Stimulated activated CD8-positive, alpha-beta memory T cell treated with anti-CD3 and anti-CD28 coated beads, Interleukin-7, amount 100 ng/mL, for 48 hours (primary cell): ENCODE results near the gene SHROOM1.
A peak's percentile ranks its signal among the peaks of the same experiment; 100 is the strongest.
"Not testable (repeated sequence)": the region's sequence is repeated elsewhere in the genome, so short reads cannot be mapped to it uniquely, and the experiment has no call there.

Source experiments
- DNase-seq, 2 donors: peaks; one replicate each; pipeline ENCODE4 v3.0.0-alpha.2; 2020; ENCODE audit warnings: low read depth in 1 of 2; ENCODE audit errors: extremely low read depth in 1 of 2

The SHROOM1 gene, protein sequence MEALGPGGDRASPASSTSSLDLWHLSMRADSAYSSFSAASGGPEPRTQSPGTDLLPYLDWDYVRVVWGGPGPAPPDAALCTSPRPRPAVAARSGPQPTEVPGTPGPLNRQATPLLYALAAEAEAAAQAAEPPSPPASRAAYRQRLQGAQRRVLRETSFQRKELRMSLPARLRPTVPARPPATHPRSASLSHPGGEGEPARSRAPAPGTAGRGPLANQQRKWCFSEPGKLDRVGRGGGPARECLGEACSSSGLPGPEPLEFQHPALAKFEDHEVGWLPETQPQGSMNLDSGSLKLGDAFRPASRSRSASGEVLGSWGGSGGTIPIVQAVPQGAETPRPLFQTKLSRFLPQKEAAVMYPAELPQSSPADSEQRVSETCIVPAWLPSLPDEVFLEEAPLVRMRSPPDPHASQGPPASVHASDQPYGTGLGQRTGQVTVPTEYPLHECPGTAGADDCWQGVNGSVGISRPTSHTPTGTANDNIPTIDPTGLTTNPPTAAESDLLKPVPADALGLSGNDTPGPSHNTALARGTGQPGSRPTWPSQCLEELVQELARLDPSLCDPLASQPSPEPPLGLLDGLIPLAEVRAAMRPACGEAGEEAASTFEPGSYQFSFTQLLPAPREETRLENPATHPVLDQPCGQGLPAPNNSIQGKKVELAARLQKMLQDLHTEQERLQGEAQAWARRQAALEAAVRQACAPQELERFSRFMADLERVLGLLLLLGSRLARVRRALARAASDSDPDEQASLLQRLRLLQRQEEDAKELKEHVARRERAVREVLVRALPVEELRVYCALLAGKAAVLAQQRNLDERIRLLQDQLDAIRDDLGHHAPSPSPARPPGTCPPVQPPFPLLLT

DNA sequence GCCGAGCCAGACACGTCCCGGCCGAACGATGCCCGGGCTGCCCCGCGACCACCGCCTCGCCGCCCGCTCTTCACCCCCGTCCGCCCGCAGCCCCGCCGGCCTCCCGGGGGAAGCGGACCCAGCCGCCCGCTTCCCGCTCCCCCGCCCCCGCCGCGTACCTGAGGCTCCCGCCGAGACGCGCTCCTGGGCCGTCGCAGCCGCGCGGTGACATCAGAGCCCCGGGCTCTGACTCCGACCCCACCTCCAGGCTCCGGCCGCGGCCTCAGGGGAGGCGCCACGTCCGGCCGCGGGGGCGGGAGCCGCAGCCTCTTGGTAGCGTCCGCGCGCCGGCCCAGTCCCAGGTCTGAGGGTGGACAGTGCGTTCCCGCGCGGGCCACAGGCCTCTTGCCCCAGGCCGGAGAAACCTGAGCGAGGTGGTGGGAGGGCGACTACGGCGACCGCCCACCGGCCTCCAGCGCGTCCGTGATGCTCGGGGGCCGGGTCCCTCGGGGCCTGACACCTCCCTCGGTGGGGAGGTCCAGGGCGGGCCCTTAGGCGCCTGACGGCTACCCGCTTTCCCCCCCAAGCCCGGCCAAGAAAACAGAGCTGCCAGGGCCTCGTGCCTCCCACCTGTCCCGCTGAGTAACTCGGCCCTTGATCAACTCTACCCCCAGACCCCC, at the start of gene SHROOM1:
Gene SHROOM1 (minus strand): TSS at position 212 of the 659 bp plus-strand sequence. CDS start 4,507 bp downstream, outside the sequence.
- DNase-seq = no peak

DNA sequence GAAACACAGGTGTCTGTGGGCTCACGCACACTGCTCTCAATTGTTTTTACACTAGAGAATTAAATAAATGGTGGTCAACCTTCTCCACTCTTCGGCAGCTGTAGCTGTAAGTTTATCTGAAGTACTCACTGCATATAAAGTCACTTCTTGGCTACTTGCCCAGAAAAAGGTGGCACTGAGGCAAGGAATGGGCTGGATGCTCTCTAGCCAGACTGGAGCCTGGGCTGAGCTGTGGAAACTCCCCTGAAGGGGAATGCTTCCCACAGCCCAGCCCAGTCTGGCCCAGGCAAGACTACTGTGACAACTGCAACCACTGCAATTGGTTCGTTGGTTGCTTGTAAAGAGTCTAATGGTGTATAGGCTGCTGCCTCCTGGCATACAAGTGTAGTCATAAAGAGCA, 47.5 kb upstream of the SHROOM1 start:
- no peak for DNase-seq

DNA sequence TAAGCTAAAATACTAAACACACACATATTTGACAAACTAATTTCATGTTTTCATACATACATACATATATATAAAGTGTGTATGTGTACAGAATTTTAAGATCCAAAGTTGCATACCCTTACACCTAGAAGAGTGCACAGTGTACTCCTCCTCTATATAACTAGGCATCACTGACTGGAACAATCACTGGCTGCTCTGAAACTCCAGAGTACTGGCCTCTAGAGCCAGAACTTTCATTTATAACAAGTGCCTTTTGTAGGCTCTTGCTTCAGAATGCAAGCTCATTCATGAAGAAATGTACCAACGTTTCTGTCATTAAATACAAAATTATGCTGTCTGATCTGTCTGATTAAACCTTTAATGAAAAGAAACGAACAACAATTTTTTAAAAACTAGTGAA, 47.0 kb upstream of the SHROOM1 start:
- DNase-seq = no peak

DNA sequence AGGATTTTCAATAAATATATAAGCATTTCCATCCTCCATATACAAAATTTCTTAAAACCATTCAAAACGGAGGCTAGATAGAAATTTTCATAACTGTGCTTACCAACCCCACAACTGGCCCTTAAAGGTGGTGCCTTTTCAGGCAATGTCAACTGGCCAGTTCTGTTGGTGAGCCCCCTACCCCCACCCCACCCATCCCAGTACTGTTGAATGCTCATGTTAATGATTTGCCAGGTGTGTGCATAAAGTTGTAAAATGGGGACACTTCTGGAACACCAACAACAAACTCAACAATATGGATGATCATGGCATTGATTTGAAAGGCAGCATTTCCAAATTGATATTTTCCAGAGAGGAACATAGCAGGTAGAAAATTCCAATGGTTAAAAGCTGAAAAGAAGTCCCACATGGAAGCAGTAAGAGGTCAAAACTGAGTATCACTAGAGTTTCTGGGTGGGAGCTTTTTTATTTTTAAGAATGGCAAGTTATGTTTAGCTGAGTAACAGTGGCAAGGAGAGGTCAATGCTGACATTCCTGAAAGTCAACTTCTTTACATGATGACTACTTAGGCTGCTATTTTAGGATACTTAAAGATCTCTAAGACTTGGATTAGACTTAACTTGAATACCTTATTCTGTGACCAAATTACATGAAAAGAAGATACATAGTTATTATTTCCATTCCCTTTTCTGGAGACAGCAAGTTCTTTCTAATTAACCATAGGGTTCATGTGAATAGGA, 45.7 kb upstream of the SHROOM1 start:
- DNase-seq = no peak

DNA sequence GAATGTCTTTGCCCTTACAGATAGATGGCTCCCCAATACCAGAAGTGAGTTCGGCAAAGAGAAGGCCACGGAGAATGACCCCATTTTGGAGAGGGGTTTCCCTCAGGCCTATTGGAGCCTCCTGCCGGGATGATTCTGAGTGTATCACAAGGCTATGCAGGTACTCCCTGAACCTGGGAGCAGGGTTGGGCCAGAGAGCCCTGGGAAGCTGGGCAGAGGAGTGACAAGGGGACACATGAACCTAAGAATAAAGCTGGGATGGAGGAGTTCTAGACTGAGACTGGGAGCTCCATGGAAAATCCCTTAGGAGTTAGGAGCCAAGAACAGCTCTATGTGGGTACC, 43.5 kb upstream of the SHROOM1 start:
- no peak for DNase-seq

DNA sequence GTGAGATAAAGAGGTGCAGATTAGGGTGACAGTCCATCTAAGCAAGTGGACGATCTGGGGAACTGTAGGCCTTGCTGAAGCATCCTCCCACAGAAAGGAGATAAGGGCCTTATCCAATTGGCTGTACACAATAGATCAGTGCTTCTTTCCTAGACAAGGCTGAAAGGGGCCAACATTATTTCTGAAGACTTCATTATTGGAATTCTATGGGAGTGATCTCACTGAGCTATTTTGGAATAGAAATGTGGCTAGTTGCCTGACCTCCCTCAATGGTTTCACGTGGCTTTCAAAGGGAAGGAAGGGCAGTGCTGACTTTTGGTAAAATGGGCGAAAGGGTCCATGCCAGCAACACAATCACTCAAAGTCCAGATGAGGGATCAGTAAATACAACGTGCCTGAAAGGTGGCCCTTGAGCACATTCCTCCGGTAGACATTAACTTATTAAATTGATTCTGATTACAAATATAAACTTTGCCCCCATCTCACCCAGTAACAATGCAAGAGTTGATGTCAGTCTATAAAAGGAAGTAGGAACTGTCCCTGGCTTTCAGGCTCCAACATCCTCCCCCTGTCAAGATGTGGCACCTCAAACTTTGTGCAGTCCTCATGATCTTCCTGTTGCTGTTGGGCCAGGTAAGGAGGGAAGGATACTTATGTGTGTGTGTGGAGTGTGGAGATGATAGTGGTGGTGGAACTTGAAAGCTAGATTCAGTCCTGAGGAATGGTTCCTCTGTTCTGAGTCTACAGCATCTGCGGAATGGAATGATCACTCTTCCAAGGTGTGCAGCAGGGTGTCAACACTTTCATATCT, 42.9 kb upstream of the SHROOM1 start, which contains the start of gene LEAP2:
Gene LEAP2 (plus strand): TSS at position 550 of the 811 bp plus-strand sequence. CDS start 27 bp downstream, at position 577.
- DNase-seq = no peak

DNA sequence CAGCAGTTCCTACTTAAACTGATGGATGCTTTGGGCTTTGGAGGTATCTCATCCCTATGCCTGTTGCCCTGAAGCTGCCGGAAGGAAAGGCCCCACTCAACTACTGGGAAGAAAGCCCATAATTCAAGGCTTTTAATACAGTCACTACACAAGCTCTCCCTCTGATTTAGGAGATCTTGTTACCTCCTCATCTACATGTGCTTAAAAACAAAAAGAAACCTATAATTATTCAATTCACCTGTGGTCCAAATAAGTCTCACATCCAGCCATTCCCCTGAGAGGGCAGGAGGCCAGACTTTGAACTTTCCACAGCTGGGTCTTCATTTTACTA, 42.3 kb upstream of the SHROOM1 start:
- DNase-seq = no peak

DNA sequence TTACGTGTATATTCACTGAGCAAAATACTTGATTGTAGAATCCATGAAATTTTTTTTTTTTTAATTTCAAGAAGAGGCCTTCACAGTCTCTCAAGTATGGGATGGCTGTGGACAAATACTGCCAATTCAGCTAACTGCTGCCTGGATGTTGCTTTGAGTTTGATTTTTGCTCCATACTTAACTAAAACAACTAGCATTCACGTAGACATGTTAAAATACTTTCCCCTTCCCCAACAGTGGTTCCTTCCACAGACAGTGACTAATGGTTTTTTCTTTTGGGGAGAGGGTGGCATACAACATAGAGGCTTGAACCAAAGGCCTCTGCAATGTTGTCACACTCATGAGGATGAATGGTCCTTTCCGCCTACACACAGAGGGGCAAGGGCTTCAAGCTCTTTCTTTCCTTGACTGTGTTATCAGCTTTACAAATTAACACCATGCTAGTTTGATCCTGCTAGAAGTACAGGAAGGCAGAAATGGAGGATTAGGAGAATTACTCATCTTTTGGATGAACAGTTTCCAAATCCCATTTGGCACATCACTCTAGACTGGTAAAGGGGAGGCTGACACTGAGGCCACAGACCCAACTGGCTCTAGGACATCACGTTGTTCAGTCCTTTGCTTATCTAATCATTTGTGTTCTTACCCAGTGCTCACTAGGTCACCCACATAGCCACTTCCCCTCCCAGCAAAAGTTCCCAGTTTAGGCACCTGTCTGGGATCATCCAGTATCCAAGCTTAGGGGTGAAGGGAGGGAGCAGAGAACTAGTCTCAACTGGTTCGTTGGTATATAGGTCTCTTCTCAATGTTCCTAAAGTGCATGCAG, 41.2 kb upstream of the SHROOM1 start:
- DNase-seq = no peak

DNA sequence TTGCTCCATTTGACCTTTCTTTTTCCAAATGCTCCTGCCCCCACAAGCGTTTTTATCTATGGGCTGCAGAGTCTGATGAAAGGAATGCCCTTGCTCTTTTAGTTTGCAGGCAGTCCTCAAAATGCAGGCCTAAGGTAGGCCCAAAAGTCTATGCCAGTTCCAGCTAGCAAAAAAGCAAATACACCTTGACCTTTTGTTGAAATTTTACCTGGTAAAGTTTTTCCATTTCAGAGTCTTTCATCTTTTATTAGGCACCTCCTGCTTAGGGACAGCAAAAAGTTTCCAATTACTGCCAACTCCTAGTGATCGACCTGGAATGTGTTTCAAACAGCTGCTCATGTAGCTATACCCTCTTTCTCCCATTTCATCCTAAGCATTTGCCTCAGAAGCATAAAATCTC, 40.4 kb upstream of the SHROOM1 start:
- no peak for DNase-seq

DNA sequence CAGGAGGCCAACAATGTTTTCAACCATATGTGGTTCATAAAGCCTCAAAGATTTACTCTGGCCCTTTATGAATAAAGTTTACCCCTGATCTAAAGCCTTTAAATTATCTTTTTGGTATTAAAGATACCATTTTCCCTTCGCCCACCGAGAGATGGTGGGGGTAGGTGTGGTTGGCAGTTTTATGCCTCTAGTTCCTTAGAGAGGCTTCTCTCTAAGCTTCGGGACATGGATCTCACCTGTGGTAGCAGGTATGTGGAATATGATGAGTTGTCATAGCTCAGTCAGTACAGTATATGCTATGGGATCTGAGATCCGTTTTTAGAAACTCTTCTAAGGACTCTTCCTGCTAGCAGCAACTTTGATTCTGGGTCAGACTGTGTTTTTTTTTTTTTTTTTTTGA, 38.3 kb upstream of the SHROOM1 start:
- DNase-seq = no peak

DNA sequence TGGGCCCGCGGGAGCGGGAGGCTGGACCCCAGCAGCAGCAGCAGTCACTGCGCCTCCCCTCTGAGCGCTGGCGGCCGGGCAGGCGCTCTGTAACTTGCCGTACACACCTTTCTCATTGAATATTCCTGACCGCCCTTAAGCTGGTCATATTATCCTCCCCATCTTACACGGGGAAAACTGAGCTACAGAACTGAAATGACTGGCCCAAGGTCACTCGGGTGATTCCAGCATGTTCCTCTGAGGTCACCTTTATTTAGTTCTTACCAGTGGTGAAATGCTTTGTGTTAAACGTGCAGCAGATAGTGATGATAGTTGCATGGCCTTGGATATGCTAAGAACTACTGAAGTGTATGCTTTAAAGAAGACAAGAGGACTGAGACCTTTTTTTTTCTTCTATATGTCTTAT, 36.6 kb upstream of the SHROOM1 start:
- no peak for DNase-seq

DNA sequence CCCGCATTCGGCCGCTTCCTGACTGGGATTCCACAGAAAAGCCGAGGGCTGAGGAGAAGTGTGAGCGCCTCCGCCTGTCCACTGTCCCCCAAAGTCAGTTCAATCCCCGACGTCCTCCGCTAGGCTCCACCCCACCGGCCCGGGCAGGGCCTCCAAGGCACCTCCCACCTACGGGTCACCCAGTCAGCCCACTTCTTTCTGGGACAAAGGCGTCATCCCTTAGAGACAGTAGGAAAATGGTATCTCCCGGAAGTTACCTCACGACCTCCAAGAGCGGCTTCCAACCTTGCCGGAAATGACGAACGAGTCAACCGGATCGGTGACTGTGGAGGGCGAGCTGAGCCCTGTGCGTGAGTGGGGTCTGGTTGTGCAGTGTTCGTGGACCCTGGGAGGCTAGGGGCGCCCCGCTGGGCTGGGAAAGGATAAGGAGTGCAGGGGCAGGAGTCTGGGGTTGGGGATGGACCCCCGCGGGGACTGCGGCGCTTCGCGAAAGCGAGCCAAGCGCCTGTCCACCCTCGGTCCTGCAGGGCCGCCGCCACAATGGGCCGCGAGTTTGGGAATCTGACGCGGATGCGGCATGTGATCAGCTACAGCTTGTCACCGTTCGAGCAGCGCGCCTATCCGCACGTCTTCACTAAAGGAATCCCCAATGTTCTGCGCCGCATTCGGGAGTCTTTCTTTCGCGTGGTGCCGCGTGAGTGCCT, 36.0 kb upstream of the SHROOM1 start, which contains the start of the genes GDF9 and UQCRQ:
Gene GDF9 (minus strand): TSS at position 128 of the 704 bp plus-strand sequence. CDS start 1,936 bp downstream, outside the sequence.
Gene UQCRQ (plus strand): TSS at position 301 of the 704 bp plus-strand sequence. CDS start 240 bp downstream, at position 541.
- peak; percentile 80 to 94 for DNase-seq

DNA sequence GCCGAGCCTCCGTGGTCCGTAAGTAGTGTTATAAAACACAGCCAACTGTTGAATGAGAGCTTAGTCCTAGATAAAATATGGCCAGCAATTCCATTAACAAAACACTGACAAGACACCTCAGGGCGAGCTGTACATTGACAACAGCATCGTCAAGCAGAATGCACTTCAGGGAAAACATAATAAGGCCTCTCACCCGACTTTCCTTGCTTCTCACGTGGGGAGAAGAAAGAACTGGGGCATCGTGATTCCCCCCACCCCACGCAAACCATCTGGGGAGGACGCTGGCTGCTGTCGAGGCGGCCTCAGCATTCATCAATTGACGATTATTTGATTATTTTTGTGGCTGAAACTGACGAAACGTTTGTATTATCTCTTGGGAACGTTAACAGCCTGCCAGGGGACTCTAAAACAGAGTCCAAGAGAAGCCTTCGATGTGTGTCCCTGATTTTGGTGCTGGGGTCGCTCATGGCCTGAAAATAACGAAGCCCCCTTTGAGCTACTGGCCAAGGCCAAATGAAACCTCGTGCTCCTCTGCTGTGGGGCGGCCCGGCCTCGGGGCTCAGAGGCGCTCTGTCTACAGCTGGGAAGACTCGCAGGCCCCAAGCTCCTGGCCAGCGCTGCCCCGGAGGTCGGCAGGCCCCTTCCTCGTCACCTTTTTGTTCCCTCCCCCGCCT, 35.4 kb upstream of the SHROOM1 start:
- no peak for DNase-seq

DNA sequence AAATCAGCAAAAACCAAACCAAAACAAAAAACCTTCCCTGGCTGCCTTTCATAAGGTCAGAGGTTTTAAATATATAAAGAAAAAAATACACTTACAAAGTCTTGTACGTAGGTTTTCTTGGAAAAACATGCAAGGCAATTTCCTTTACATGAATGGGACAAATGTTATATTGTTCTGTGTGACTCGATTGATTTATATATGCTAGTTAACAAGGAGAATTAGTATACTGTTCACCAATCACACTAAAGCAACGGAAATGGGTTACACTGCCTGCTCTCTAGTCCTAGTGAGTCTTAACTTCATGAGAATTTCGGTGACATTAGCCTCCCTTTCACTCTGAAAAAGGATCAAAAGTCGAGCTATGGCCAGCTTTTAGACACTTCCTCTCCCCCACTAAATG, 30.3 kb upstream of the SHROOM1 start:
- DNase-seq = no peak

DNA sequence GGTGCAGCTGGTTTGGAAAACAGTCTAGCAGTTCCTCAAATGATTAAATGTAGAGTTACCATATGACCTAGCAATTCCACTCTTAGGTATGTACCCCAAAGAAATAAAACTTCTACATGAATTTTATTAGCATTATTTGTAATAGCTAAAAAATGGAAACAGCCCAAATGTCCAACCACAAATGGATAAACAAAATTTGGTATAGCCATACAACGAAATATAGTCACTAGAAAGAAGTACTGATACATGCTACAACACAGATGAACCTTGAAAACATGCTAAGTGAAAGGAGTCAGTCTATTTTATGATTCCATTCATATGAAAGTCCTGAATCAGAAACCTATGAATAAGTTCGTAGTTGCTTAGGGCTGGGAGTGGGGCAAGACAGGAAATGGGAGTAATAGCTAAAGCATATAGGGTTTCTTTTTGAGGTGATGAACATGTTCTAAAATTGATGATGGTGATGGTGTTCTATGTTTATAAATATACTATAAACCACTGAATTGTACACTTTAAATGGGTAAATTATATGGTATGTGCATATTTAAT, 29.5 kb upstream of the SHROOM1 start:
- DNase-seq = no peak

DNA sequence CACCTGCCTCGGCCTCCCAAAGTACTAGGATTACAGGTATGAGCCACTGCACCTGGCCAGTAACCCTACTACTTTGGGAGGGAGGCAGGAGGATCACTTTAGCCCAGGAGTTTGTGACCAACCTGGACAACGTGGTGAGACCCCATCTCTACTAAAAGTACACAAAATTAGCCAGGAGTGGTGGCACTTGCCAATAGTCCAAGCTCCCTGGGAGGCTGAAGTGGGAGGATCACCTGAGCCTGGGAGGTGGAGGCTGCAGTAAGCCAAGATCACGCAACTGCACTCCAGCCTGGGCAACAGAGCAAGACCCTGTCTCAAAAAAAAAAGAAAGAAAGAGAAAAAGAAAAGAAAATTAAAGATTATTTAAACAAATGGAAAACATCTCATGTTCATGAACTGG, 25.6 kb upstream of the SHROOM1 start:
- no peak for DNase-seq

DNA sequence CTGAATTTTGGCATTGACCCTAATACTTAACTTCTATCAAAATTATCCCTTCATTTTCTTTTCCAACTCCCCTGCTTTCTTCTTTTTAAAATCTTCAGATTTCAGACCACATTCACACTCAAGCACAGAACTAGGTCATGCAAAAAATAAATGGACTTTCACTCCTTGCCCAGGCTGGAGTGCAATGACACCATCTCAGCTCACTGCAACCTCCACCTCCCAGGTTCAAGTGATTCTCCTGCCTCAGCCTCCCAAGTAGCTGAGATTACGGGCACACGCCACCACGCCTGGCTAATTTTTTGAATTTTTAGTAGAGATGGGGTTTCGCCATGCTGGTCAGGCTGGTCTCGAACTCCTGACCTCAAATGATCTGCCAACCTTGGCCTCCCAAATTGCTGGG, 24.5 kb upstream of the SHROOM1 start:
- not testable (repeated sequence) for DNase-seq
